ENCODE measurements around the gene PAPOLA. TPM values are rescaled to one million over a fixed set of nuclear protein-coding genes. Genes with fewer than 3 reads are reported as not detected.
A peak's percentile ranks its signal among the peaks of the same experiment; 100 is the strongest.

PAPOLA gene
- total and polyA plus RNA-seq, 9 of the 15 experiments (the other 6 are each of a cell fraction or from before 2014, with no cell fraction given): 51.1 to 199 (median 95.8) TPM

DNA sequence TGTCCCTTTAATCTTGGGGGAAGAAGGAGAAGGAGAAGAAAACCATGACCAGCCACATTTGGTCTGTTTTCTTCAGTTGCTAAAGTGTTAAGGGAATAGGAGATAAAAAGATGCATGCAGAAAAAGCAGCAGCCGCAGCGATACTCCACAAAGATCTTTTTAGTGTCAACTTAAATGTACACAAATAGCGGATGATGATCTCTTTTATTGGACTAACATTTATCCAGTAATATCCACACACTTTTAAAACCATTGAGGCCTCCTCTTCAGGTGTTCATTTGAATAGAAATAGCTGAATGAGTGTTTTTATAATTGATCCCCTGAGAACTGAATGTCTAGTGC, 83.5 kb downstream of the PAPOLA start:
- WGBS (ENCODE audit: insufficient coverage, low coverage, missing lambda C conversion rate): 32% methylated on average over 3 of the region's 3 CpGs
- Histone ChIP-seq H3K4me1 (replicated peaks in 1 of 2; ENCODE audit: control insufficient read depth in 2 of 2, insufficient read depth in 2 of 2, low read length in 2 of 2) (peaks cover 6 to 13% of the 10 kb centered on the region in 2 experiments; a peak in 4 of 5 replicates), H2AFZ (ENCODE audit: low read depth, low read length) (no peak overlapping the region), H3K4me2 (ENCODE audit: insufficient read depth, low read length) (no peak overlapping the region), H3K79me2 (ENCODE audit: control insufficient read depth, insufficient read depth, low read length) (no peaks in the 10 kb centered on the region), H3K36me3 (ENCODE audit: control insufficient read depth, insufficient read depth, low read length) (no peaks in the 10 kb centered on the region), H3K9ac (ENCODE audit: insufficient read depth in 1 of 2, low read depth in 2 of 2, low read length in 2 of 2) (no peak overlapping the region), H3K9me3 (replicated peaks; ENCODE audit: control insufficient read depth, insufficient read depth, low read depth, low read length) (no peaks in the 10 kb centered on the region), H3K27ac (ENCODE audit: extremely low read depth, low read depth, low read length) (no peak overlapping the region), H4K20me1 (replicated peaks; ENCODE audit: control insufficient read depth, insufficient read depth, low read length) (no peaks in the 10 kb centered on the region), H3K27me3 (ENCODE audit: control insufficient read depth in 2 of 2, insufficient read depth in 2 of 2, low read length in 2 of 2) (peaks cover 33 to 74% of the 10 kb centered on the region in 2 experiments), H3K4me3 (no peak overlapping the region), H3K9me1 (ENCODE audit: control insufficient read depth, insufficient read depth, low read length) (no peaks in the 10 kb centered on the region)
- TF ChIP-seq ESRRB (CRISPR knock-in tag; IDR thresholded peaks at IDR 0.05; ENCODE audit: borderline replicate concordance) (no peak), CBX2 (IDR thresholded peaks at IDR 0.05; ENCODE audit: insufficient read depth, low read length, poor library complexity, severe bottlenecking) (peak; percentile 71), E2F3 (CRISPR knock-in tag; IDR thresholded peaks at IDR 0.05) (no peak), IFI16 (CRISPR knock-in tag; IDR thresholded peaks at IDR 0.05) (no peak)
- CTCF ChIA-PET (ENCODE audit: low intra/inter-chr PET ratio): no interaction called here
- POLR2A ChIA-PET: no interaction called here
- no TSS peak for BruUV-seq (replicated peaks)
- ATAC-seq (no peak), DNase-seq (ENCODE audit: extremely low read depth in 1 of 4, low spot score in 3 of 4) (no peak), FAIRE-seq (no peak)
- in situ Hi-C loops (cut with MboI): loop anchor here (10.0 to 25.0 kb wide), 2 partner anchors 569 to 702 kb away; no protein-coding TSS in a partner anchor
- intact Hi-C loops (cut with micrococcal nuclease): loop anchor here (10.0 kb wide), 2 partner anchors 349 to 549 kb away; no protein-coding TSS in a partner anchor

DNA sequence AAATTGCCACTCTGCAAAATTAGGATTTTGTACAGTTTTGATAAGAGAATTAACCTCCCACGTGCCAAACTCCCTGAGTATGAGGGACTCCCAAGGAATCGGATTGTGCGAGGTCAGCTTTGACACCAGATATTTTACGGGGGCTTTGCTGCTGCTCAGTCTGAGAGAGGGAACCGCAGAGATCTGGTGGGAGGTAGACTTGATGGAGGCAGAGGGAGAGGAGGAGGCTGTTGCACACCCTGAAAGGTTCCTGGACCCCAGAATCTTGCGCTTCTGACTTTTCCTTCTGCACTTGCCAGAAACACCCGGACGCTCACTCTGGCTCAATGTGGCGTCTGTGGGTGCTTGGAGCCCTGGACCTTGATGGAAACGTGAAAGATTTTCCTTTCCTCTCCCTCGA, 83.9 kb downstream of the PAPOLA start:
- TF ChIP-seq, protein P1, sequence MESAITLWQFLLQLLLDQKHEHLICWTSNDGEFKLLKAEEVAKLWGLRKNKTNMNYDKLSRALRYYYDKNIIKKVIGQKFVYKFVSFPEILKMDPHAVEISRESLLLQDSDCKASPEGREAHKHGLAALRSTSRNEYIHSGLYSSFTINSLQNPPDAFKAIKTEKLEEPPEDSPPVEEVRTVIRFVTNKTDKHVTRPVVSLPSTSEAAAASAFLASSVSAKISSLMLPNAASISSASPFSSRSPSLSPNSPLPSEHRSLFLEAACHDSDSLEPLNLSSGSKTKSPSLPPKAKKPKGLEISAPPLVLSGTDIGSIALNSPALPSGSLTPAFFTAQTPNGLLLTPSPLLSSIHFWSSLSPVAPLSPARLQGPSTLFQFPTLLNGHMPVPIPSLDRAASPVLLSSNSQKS (CRISPR knock-in tag; IDR thresholded peaks at IDR 0.05): no peak
- TF ChIP-seq BCOR (IDR thresholded peaks at IDR 0.05): no peak
- TF ChIP-seq MCM2 (IDR thresholded peaks at IDR 0.05; ENCODE audit: low read depth): no peak
- ChIA-PET CTCF (ENCODE audit: low intra/inter-chr PET ratio) (no interaction called here), POLR2A (interaction anchor here (0.6 kb wide), 1 partner anchor 9 kb away, joined by 3 read pairs; no protein-coding TSS in a partner anchor)
- in situ Hi-C loops (cut with MboI): loop anchor here (10.0 to 25.0 kb wide), 2 partner anchors 569 to 701 kb away; no protein-coding TSS in a partner anchor
- H3K4me1 ChIP-seq (replicated peaks in 1 of 2; ENCODE audit: control insufficient read depth in 2 of 2, insufficient read depth in 2 of 2, low read length in 2 of 2): peaks cover 6 to 9% of the 10 kb centered on the region in 2 experiments; a peak in 4 of 5 replicates
- H3K4me2 ChIP-seq (ENCODE audit: insufficient read depth, low read length): no peak overlapping the region
- ATAC-seq: no peak
- no peak overlapping the region for H3K27ac ChIP-seq (ENCODE audit: extremely low read depth, low read depth, low read length)
- 2% methylated on average over 11 of the region's 11 CpGs for WGBS (ENCODE audit: insufficient coverage, low coverage, missing lambda C conversion rate)
- no peaks in the 10 kb centered on the region for H3K9me1 ChIP-seq (ENCODE audit: control insufficient read depth, insufficient read depth, low read length)
- H2AFZ ChIP-seq (ENCODE audit: low read depth, low read length): no peak overlapping the region
- no peak for DNase-seq (ENCODE audit: extremely low read depth in 1 of 4, low spot score in 3 of 4)
- H3K79me2 ChIP-seq (ENCODE audit: control insufficient read depth, insufficient read depth, low read length): no peaks in the 10 kb centered on the region
- FAIRE-seq: no peak
- no TSS peak for BruUV-seq (replicated peaks)
- no peak overlapping the region for H3K9ac ChIP-seq (ENCODE audit: insufficient read depth in 1 of 2, low read depth in 2 of 2, low read length in 2 of 2)
- H3K27me3 ChIP-seq (ENCODE audit: control insufficient read depth in 2 of 2, insufficient read depth in 2 of 2, low read length in 2 of 2): peaks cover 33 to 79% of the 10 kb centered on the region in 2 experiments
- no peaks in the 10 kb centered on the region for H4K20me1 ChIP-seq (replicated peaks; ENCODE audit: control insufficient read depth, insufficient read depth, low read length)
- intact Hi-C loops (cut with micrococcal nuclease): loop anchor here (10.0 kb wide), 2 partner anchors 349 to 549 kb away; no protein-coding TSS in a partner anchor
- no peak overlapping the region for H3K4me3 ChIP-seq
- no peaks in the 10 kb centered on the region for H3K9me3 ChIP-seq (replicated peaks; ENCODE audit: control insufficient read depth, insufficient read depth, low read depth, low read length)
- H3K36me3 ChIP-seq (ENCODE audit: control insufficient read depth, insufficient read depth, low read length): no peaks in the 10 kb centered on the region

Measured in K562 (cell line).